ENCODE measurements around the gene EIF4B.
"Not testable (repeated sequence)": the region's sequence is repeated elsewhere in the genome, so short reads cannot be mapped to it uniquely, and the experiment has no call there.

The EIF4B gene

GRCh38 chr12:52992699-52993557 lies 13.3 kb upstream of the EIF4B start:
- DNase-seq (ENCODE audit: low spot score) = peak; percentile 88

- no peak for DNase-seq (ENCODE audit: low spot score)
Measured at GRCh38 chr12:52993558-52993869, 12.7 kb upstream of the EIF4B start.

- DNase-seq (ENCODE audit: low spot score) = peak; percentile 71
Measured at GRCh38 chr12:53004178-53004577, 2.1 kb upstream of the EIF4B start.

GRCh38 chr12:53004582-53004981 lies 1.7 kb upstream of the EIF4B start:
- DNase-seq (ENCODE audit: low spot score) = no peak

- peak; percentile 12 for DNase-seq (ENCODE audit: low spot score)
Measured at GRCh38 chr12:53005215-53005985, 856 bp upstream of the EIF4B start.

- peak; percentile 78 for DNase-seq (ENCODE audit: low spot score)
Measured at GRCh38 chr12:53006810-53007309, 604 bp downstream of the EIF4B start.

- DNase-seq (ENCODE audit: low spot score) = no peak
Measured at GRCh38 chr12:53007343-53007742, 1.1 kb downstream of the EIF4B start.

GRCh38 chr12:53008760-53009159 lies 2.5 kb downstream of the EIF4B start:
- DNase-seq (ENCODE audit: low spot score) = not testable (repeated sequence)

GRCh38 chr12:53010955-53011354 lies 4.7 kb downstream of the EIF4B start:
- no peak for DNase-seq (ENCODE audit: low spot score)

- no peak for DNase-seq (ENCODE audit: low spot score)
Measured at GRCh38 chr12:53011889-53012288, 5.6 kb downstream of the EIF4B start.

GRCh38 chr12:53012928-53013327 lies 6.7 kb downstream of the EIF4B start:
- DNase-seq (ENCODE audit: low spot score) = no peak

GRCh38 chr12:53014709-53015108 lies 8.5 kb downstream of the EIF4B start:
- DNase-seq (ENCODE audit: low spot score) = no peak

- DNase-seq (ENCODE audit: low spot score) = no peak
Measured at GRCh38 chr12:53025250-53025649, 19.0 kb downstream of the EIF4B start.

GRCh38 chr12:53027014-53027413 lies 20.8 kb downstream of the EIF4B start:
- not testable (repeated sequence) for DNase-seq (ENCODE audit: low spot score)

GRCh38 chr12:53031616-53032015 lies 25.4 kb downstream of the EIF4B start:
- DNase-seq (ENCODE audit: low spot score) = no peak

- DNase-seq (ENCODE audit: low spot score) = not testable (repeated sequence)
Measured at GRCh38 chr12:53033832-53034231, 27.6 kb downstream of the EIF4B start.

GRCh38 chr12:53034459-53034858 lies 28.2 kb downstream of the EIF4B start:
- DNase-seq (ENCODE audit: low spot score) = no peak

- no peak for DNase-seq (ENCODE audit: low spot score)
Measured at GRCh38 chr12:53036802-53037201, 30.5 kb downstream of the EIF4B start.

- DNase-seq (ENCODE audit: low spot score) = no peak
Measured at GRCh38 chr12:53039851-53040250, 33.6 kb downstream of the EIF4B start.

- DNase-seq (ENCODE audit: low spot score) = no peak
Measured at GRCh38 chr12:53042607-53043454, 36.6 kb downstream of the EIF4B start.

GRCh38 chr12:53044052-53044581 lies 37.9 kb downstream of the EIF4B start:
- DNase-seq (ENCODE audit: low spot score) = no peak

Data from kidney tubule cell (primary cell).